HG03442 (cell line): ENCODE data around the gene UNG.
A peak's percentile ranks its signal among the peaks of the same experiment; 100 is the strongest.

Experiments
- ATAC-seq: cut with Tn5 transposase; IDR thresholded peaks from one replicate; pipeline ENCODE4 v1.9.1; 2021; ENCODE audit warnings: mild to moderate bottlenecking, moderate library complexity; ENCODE audit not compliant: unreplicated experiment

Gene UNG

GRCh38 chr12:109088818-109089217 is 8.6 kb upstream of the UNG start:
- ATAC-seq = no peak

- no peak for ATAC-seq
Observed at GRCh38 chr12:109089683-109090082, 7.7 kb upstream of the UNG start.

- ATAC-seq = no peak
Observed at GRCh38 chr12:109092497-109093021, 4.8 kb upstream of the UNG start.

GRCh38 chr12:109093022-109093918 is 4.1 kb upstream of the UNG start, which contains the start of gene ALKBH2:
ALKBH2 (minus strand) TSS chr12:109093472; CDS start chr12:109092786, 686 bp downstream.
- ATAC-seq = peak; percentile 54

GRCh38 chr12:109097140-109097434 is 310 bp upstream of the UNG start:
- no peak for ATAC-seq

- peak; percentile 15 for ATAC-seq
Observed at GRCh38 chr12:109098183-109098604, 797 bp downstream of the UNG start.

- no peak for ATAC-seq
Observed at GRCh38 chr12:109098651-109099050, 1.3 kb downstream of the UNG start.

GRCh38 chr12:109099431-109100020 is 2.1 kb downstream of the UNG start:
- ATAC-seq = no peak

GRCh38 chr12:109100741-109101140 is 3.3 kb downstream of the UNG start:
- no peak for ATAC-seq

- no peak for ATAC-seq
Observed at GRCh38 chr12:109102491-109102890, 5.1 kb downstream of the UNG start.

- no peak for ATAC-seq
Observed at GRCh38 chr12:109105176-109105575, 7.8 kb downstream of the UNG start.

- no peak for ATAC-seq
Observed at GRCh38 chr12:109109746-109110350, 12.5 kb downstream of the UNG start.

GRCh38 chr12:109110988-109111495 is 13.6 kb downstream of the UNG start:
- ATAC-seq = no peak

- ATAC-seq = no peak
Observed at GRCh38 chr12:109112720-109113465, 15.5 kb downstream of the UNG start.

- ATAC-seq = no peak
Observed at GRCh38 chr12:109113661-109114321, 16.4 kb downstream of the UNG start.

- no peak for ATAC-seq
Observed at GRCh38 chr12:109114644-109115043, 17.2 kb downstream of the UNG start.

- no peak for ATAC-seq
Observed at GRCh38 chr12:109115404-109115757, 18.0 kb downstream of the UNG start.

GRCh38 chr12:109115758-109116610 is 18.6 kb downstream of the UNG start, which contains the start of gene ACACB:
ACACB (plus strand) TSS chr12:109116587; CDS start chr12:109139406, 22,819 bp downstream.
- no peak for ATAC-seq

GRCh38 chr12:109116611-109116949 is 19.2 kb downstream of the UNG start:
- no peak for ATAC-seq
